Mucosa of descending colon (tissue), 3 donors: ENCODE results near the gene ZNF723. TPM values are rescaled to one million over a fixed set of nuclear protein-coding genes. Genes with fewer than 3 reads are reported as not detected.

Experiments used
- ATAC-seq: fragments of 200-7000 bp; cut with Tn5 transposase; one replicate; pipeline ENCODE4 v1.9.1; 2020; ENCODE audit warnings: mild to moderate bottlenecking, moderate library complexity
- DNase-seq, 3 donors: peaks; one replicate each; pipeline ENCODE4 v3.0.0-alpha.2; 2020
- H3K36me3 ChIP-seq: fragments of 200-600 bp; one replicate; pipeline ENCODE4 v1.8.0; 2021; ENCODE audit warnings: low read depth, mild to moderate bottlenecking
- H3K4me1 ChIP-seq: fragments of 200-600 bp; one replicate; pipeline ENCODE4 v1.8.0; 2021; ENCODE audit warnings: low read depth, mild to moderate bottlenecking
- H3K4me3 ChIP-seq: fragments of 200-600 bp; one replicate; pipeline ENCODE4 v1.8.0; 2021; ENCODE audit warnings: mild to moderate bottlenecking
- H3K9me3 ChIP-seq: fragments of 200-600 bp; one replicate; pipeline ENCODE4 v1.8.0; 2021; ENCODE audit warnings: mild to moderate bottlenecking
- CTCF ChIP-seq: fragments of 200-600 bp; IDR thresholded peaks from one replicate; pipeline ENCODE4 v1.8.0; 2022; ENCODE audit warnings: antibody characterized with exemption, mild to moderate bottlenecking
- intact Hi-C, 2 donors: fragments of 100-400 bp; cut with DNase I in 1 of 2; cut with micrococcal nuclease in 1 of 2; formaldehyde crosslinking; loops; one replicate each; pipeline versions ENCODE4 v1.11.0 to v1.11.1; 2022; cut with DNase I, micrococcal nuclease
- total RNA-seq, 3 donors: library from RNA; stranded (reverse); fragmentation: NEBNext Ultra II Directional in 2 of 3; extraction: Animal tissue kit (Norgen Biotek cat#: 25700) in 2 of 3; gene quantifications; one replicate each; pipeline versions ENCODE4 v1.2.1 to v1.2.4, GENCODE V29; 2021 to 2023
- donor health status: DM: no; HTN: no; CAD: no; lungs with moderate emphysema.
- donor health status: DM: no; HTN: no; CAD: no.
- donor health status: DM: no; HTN: yes; CAD: no.

Gene ZNF723
- total RNA-seq, 3 donors from 2014 or later, result not detected

- Histone ChIP-seq H3K4me1 (no peaks in the 10 kb centered on the region), H3K4me3 (no peak overlapping the region), H3K36me3 (no peaks in the 10 kb centered on the region), H3K9me3 (peaks cover 90% of the 10 kb centered on the region)
- ATAC-seq (no peak), DNase-seq (no peak)
- TF ChIP-seq CTCF, result no peak
- intact Hi-C loops, result no loop called here
Observed at GRCh38 chr19:22901431-22902130, 69.5 kb downstream of the ZNF723 start.

Other genes with a start within 250 kb of the ZNF723 start
- gene ZNF492, start 198.0 kb upstream of the ZNF723 start, total RNA-seq, result under 1 TPM; 0.07 to 0.61 (median 0.19) TPM
- under 1 TPM in 1 of 3 donors, not detected in 2; 0.22 TPM for gene ZNF99, start 48.1 kb upstream of the ZNF723 start, total RNA-seq
- 1 to 10 TPM in 1 of 3 donors, under 1 TPM in 2; 0.23 to 3.4 (median 0.53) TPM for gene ZNF728, start 170.9 kb downstream of the ZNF723 start, total RNA-seq